Body of pancreas (tissue), 4 donors: ENCODE results near the gene CKAP2L.

ENCODE experiments used
- CTCF ChIP-seq, 7 experiments: fragments of 450-650 bp in 4 of 7; fragments of 200-600 bp in 3 of 7; sonication (generic) in 3 of 7; IDR thresholded peaks; one replicate each; pipeline ENCODE4 v1.5.1; 2016 to 2019; ENCODE audit warnings: antibody characterized with exemption in 7 of 7
- POLR2A ChIP-seq, 3 donors: fragments of 450-650 bp; IDR thresholded peaks; one replicate each; pipeline ENCODE4 v1.6.1; 2016; ENCODE audit warnings: antibody characterized with exemption in 3 of 3, mild to moderate bottlenecking in 2 of 3

GRCh38 chr2:112706170-112706664 is 58.2 kb downstream of the CKAP2L start:
- TF ChIP-seq CTCF (IDR thresholded peaks at IDR 0.05) (no peak), POLR2A (IDR thresholded peaks at IDR 0.05) (no peak)
